MM.1S (cell line): ENCODE data around the gene ARHGAP42.

Source experiments
- CTCF ChIP-seq: fragments of 300-600 bp; sonication (generic); IDR thresholded peaks from 2 replicates; pipeline ENCODE4 v1.5.1; 2016; ENCODE audit warnings: antibody characterized with exemption, low read length, mixed read lengths
- EZH2 ChIP-seq: fragments of 300-600 bp; sonication (generic); optimal IDR thresholded peaks from 2 replicates; pipeline ENCODE3; 2017; ENCODE audit warnings: low read depth, mild to moderate bottlenecking, antibody characterized with exemption, low read length, mixed read lengths
- EZH2phosphoT487 ChIP-seq: fragments of 300-600 bp; sonication (generic); IDR thresholded peaks from 2 replicates; pipeline ENCODE4 v1.6.1; 2018; ENCODE audit warnings: antibody characterized with exemption, low read length

DNA sequence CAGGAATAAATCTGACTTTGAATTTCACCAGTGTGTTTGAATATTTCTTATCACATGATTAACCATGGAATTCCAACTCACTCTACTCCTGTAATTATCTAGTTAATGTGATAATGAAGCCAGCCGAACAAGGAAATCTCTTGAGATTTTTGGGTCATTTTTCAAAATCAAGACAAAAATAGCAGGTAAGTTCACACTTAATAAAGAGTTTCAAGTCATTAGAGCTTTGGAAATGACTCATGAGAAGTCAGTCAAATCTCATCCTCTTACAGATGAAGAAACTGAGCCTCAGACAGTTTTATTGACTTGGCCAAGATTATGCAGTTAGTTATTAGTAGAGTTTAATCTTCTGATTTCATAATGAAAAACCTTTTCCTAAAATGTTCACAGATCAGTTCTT is 148.8 kb downstream of the ARHGAP42 start:
- TF ChIP-seq CTCF (no peak), EZH2 (no peak), EZH2phosphoT487 (no peak)
